NT2/D1 (cell line): ENCODE data around the gene GIGYF1.

Experiments used
- SUZ12 ChIP-seq: IDR thresholded peaks from 2 replicates; pipeline ENCODE4 v1.6.1; 2011; ENCODE audit not compliant: insufficient read length, insufficient read depth; ENCODE audit errors: extremely low read depth
- YY1 ChIP-seq: IDR thresholded peaks from 2 replicates; pipeline ENCODE4 v1.6.1; 2011; ENCODE audit not compliant: insufficient read length, insufficient read depth
- ZNF274 ChIP-seq: IDR thresholded peaks from 2 replicates; pipeline ENCODE4 v1.6.1; 2011; ENCODE audit warnings: mild to moderate bottlenecking, low read depth, low read length

- TF ChIP-seq ZNF274, result no peak
- TF ChIP-seq YY1, result no peak
- no peak for TF ChIP-seq SUZ12
These were observed 20.6 kb downstream of the GIGYF1 start, which contains the start of gene GNB2 for GRCh38 chr7:100673302-100673941.
